Fibroblast of lung (primary cell): ENCODE results near the gene ERFL. TPM values are rescaled to one million over a fixed set of nuclear protein-coding genes. Genes with fewer than 3 reads are reported as not detected.

Source experiments
- DNase-seq, 2 donors: peaks; one replicate each; pipeline versions ENCODE4 v3.0.0 to v3.0.0-alpha.2; 2010; ENCODE audit warnings: low read depth in 2 of 2
- H2AFZ ChIP-seq: 2 replicates; pipeline ENCODE4 v1.5.1; 2012; ENCODE audit warnings: low read length, control low read depth, inconsistent platforms
- H3K27ac ChIP-seq: 2 replicates; pipeline ENCODE4 v1.5.1; 2011; ENCODE audit warnings: low read length, control low read depth; ENCODE audit not compliant: insufficient read depth
- H3K27me3 ChIP-seq: 2 replicates; pipeline ENCODE4 v1.5.1; 2011; ENCODE audit warnings: mild to moderate bottlenecking, low read length; ENCODE audit not compliant: control insufficient read depth, insufficient read depth
- H3K36me3 ChIP-seq: 2 replicates; pipeline ENCODE4 v1.5.1; 2011; ENCODE audit warnings: low read length; ENCODE audit not compliant: control insufficient read depth, insufficient read depth
- H3K4me1 ChIP-seq: 2 replicates; pipeline ENCODE4 v1.5.1; 2011; ENCODE audit warnings: low read length; ENCODE audit not compliant: control insufficient read depth, insufficient read depth; ENCODE audit errors: extremely low read depth
- H3K4me2 ChIP-seq: 2 replicates; pipeline ENCODE4 v1.5.1; 2011; ENCODE audit warnings: low read length, control low read depth; ENCODE audit not compliant: insufficient read depth; ENCODE audit errors: extremely low read depth
- H3K4me3 ChIP-seq, 4 experiments: fragments of 200-600 bp in 1 of 4; sonication (generic) in 1 of 4; replicated peaks in 1 of 4; 2 replicates each; pipeline ENCODE4 v1.5.1; 2011 to 2016; ENCODE audit warnings: low read length in 4 of 4, low read depth in 3 of 4, mild to moderate bottlenecking in 3 of 4, control low read depth in 2 of 4, inconsistent platforms in 1 of 4, mixed read lengths in 1 of 4; ENCODE audit not compliant: insufficient read depth in 1 of 4; ENCODE audit errors: control extremely low read depth in 1 of 4
- H3K79me2 ChIP-seq: 2 replicates; pipeline ENCODE4 v1.5.1; 2012; ENCODE audit warnings: mild to moderate bottlenecking, low read length, inconsistent platforms; ENCODE audit not compliant: control insufficient read depth, insufficient read depth
- H3K9ac ChIP-seq: 2 replicates; pipeline ENCODE4 v1.5.1; 2011; ENCODE audit warnings: mild to moderate bottlenecking, low read length, control low read depth; ENCODE audit not compliant: insufficient read depth
- H3K9me3 ChIP-seq: 2 replicates; pipeline ENCODE4 v1.5.1; 2012; ENCODE audit warnings: low read depth, low read length; ENCODE audit not compliant: control insufficient read depth, insufficient read depth
- H4K20me1 ChIP-seq: 2 replicates; pipeline ENCODE4 v1.5.1; 2011; ENCODE audit warnings: low read length; ENCODE audit not compliant: control insufficient read depth, insufficient read depth; ENCODE audit errors: extremely low read depth
- CTCF ChIP-seq, 2 donors: IDR thresholded peaks in 1 of 2; conservative IDR thresholded peaks in 1 of 2; 1 replicate in 1 of 2; 2 replicates in 1 of 2; pipeline ENCODE4 v1.5.1; 2011 to 2012; ENCODE audit warnings: low read length in 2 of 2, control low read depth in 1 of 2, inconsistent platforms in 1 of 2, low read depth in 1 of 2, mild to moderate bottlenecking in 1 of 2
- EZH2 ChIP-seq: IDR thresholded peaks from 2 replicates; pipeline ENCODE4 v1.5.1; 2012; ENCODE audit warnings: low read length, control low read depth, mild to moderate bottlenecking; ENCODE audit errors: missing control alignments
- polyA plus RNA-seq, 2 donors: library from polyadenylated mRNA; depleted of rRNA in 1 of 2; stranded (reverse) in 1 of 2; unstranded in 1 of 2; fragments of >200 nt; gene quantifications; 2 replicates each; pipeline ENCODE4 v1.2.1, GENCODE V29; 2011 to 2012; ENCODE audit warnings: missing spikeins in 1 of 2
- total RNA-seq: library from RNA; depleted of rRNA; stranded (reverse); fragments of >200 nt; gene quantifications from 2 replicates; pipeline ENCODE4 v1.2.1, GENCODE V29; 2014

Gene ERFL
- total and polyA plus RNA-seq, 2 donors (not counting 1 experiment from before 2014, with no cell fraction given) = under 0.01 to 0.03 TPM

DNA sequence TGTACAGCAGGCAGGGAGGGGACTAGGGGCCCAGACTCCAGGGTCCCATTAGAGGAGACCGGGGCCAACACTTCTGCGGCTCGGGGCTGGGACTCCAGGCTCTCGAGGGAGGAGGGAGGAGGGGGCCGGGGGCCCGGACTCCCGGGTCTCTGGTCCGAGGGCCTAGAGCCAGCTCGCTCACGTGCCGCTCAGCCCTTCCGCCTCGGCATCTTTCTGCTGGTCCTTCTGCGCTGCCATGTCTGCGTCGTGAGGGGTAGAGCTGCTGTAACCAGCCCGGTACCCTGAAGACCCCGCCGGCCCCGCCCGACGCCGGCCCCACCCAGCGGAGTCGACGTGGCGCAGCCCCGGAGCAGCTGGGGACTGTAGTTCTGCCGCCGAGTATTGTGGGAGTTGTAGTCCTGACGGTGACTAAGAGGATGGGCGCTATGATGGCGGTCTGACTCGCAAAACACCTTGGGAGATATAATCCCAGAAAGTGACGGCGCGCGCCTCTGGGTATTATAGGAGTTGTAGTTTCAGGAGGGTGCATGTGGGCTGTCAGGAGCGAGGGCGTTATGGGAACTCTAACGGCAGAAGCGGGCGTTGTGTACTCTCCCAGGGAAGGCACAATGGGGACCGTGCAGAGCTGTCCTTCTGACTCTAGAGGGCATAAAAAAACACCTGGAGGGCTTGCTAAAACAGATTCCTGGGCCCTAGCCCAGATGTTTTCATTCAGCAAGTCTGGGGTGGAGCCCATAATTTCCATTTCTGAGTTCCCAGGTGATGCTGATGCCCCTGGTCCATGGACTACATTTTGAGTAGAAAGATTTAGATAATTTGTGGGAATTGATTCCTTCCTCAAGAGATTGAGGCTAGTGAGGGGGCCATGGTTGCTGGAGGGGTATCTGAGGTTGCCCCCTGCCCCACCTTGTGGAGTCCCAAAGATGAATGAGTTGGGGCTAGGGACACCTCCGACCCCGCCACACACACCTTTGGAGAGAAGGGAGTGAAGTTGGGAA lies 31.1 kb upstream of the ERFL start, which contains the start of gene RABAC1:
Gene RABAC1 (minus strand): TSS at position 266 of the 998 bp plus-strand sequence. CDS start 29 bp downstream, at position 237.
- Histone ChIP-seq H3K36me3 (peaks cover 8% of the 10 kb centered on the region), H3K4me3 (peak within 1 kb of the TSS; percentile 77 to 99 (median 82)), H3K4me1 (peaks cover 4% of the 10 kb centered on the region), H3K27ac (peak within 1 kb of the TSS; percentile 89), H3K4me2 (peak within 1 kb of the TSS; percentile 96), H2AFZ (peak within 1 kb of the TSS; percentile 62), H3K9me3 (no peaks in the 10 kb centered on the region), H3K9ac (peak within 1 kb of the TSS; percentile 97), H3K27me3 (no peaks in the 10 kb centered on the region), H3K79me2 (peaks cover 2% of the 10 kb centered on the region), H4K20me1 (no peaks in the 10 kb centered on the region)
- TF ChIP-seq CTCF (conservative IDR thresholded peaks at IDR 0.05 in 1 of 2, IDR thresholded peaks at IDR 0.05 in 1 of 2; ENCODE audit: low read depth in 1 of 2, low read length in 2 of 2) (peak in 1 of 2 donors; percentile 21), EZH2 (no peak)
- DNase-seq = peak; percentile 89 to 91

GRCh38 chr19:41958367-41959055 lies 30.3 kb upstream of the ERFL start:
- Histone ChIP-seq H2AFZ (no peak overlapping the region), H3K79me2 (peaks cover 2% of the 10 kb centered on the region), H3K4me2 (peak overlapping the region; percentile 96), H4K20me1 (no peaks in the 10 kb centered on the region), H3K4me1 (peaks cover 4% of the 10 kb centered on the region), H3K27me3 (no peaks in the 10 kb centered on the region), H3K9ac (peak overlapping the region; percentile 97), H3K36me3 (peaks cover 8% of the 10 kb centered on the region), H3K27ac (peak overlapping the region; percentile 89), H3K4me3 (peak overlapping the region; percentile 77 to 99 (median 82)), H3K9me3 (no peaks in the 10 kb centered on the region)
- no peak for TF ChIP-seq CTCF (conservative IDR thresholded peaks at IDR 0.05 in 1 of 2, IDR thresholded peaks at IDR 0.05 in 1 of 2; ENCODE audit: low read depth in 1 of 2, low read length in 2 of 2)
- no peak for TF ChIP-seq EZH2
- peak; percentile 56 to 76 for DNase-seq
